Measurements from ENCODE around the gene WFS1.

WFS1 gene

DNA sequence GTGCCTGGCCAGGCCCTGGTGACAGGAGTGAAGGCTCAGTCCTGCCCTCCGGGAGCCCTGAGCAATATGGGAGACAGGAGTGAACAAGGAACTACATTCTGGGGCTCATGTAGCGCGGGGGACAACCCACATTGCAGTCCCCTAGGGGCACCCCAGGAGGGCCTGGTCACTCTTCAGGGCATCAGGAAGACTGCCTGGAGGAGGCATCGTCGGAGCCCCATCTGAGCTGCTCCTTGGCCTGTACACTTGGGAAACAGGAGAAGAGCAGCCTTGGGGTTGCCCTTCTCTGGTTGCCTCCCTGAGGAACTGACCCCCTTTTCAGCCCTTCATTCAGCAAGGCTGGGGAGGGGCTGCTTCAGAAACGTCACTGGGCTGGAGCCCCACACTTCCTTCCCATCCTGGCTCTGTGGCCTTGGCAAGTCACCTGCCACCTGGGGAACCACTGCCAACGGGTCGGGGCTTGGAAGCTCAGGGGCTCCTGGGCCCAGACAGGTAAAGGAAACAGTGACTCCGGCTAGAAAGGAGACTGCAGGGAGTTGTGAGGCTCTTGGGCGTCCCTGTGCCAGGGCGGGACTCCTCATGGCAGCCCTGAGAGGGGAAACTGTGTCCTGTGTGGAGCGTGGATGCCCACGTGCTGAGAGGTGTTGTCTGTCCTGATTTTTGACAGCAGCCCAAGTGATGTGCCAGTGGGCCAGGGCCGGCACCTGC is 10.1 kb downstream of the WFS1 start:
- no peak for DNase-seq (ENCODE audit: low read depth in 2 of 2)

DNA sequence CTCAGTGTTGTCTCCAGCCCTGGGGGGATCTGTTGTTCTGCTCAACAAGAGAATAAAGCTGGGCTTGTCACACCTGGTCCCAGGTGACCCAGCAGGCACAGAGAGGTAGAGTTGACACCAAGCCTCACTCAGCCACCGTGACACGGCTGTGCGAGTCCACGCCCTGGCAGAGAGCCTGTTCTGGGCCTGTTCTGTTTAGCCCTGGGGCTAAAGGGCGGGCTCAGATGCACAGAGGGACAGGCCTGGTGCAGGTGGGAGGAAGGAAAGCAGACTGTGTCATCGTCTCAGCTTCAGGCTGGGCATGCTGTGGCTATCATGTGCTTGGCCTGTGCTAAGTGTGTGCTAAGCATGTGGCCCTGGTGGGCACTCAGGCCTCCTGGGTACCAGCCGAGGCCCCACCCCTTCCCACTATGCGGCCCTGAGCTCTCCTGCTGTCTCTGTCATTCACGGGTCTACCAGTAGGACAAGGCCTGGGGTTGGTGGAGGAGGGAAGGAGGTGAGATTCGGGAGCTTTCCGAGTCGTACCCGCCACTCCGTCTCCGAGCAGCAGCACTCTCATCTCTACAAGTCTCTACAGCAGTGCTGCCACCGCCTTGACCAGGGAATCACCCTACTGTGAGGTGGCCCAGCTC is 10.8 kb downstream of the WFS1 start:
- DNase-seq (ENCODE audit: low read depth in 2 of 2) = no peak

DNA sequence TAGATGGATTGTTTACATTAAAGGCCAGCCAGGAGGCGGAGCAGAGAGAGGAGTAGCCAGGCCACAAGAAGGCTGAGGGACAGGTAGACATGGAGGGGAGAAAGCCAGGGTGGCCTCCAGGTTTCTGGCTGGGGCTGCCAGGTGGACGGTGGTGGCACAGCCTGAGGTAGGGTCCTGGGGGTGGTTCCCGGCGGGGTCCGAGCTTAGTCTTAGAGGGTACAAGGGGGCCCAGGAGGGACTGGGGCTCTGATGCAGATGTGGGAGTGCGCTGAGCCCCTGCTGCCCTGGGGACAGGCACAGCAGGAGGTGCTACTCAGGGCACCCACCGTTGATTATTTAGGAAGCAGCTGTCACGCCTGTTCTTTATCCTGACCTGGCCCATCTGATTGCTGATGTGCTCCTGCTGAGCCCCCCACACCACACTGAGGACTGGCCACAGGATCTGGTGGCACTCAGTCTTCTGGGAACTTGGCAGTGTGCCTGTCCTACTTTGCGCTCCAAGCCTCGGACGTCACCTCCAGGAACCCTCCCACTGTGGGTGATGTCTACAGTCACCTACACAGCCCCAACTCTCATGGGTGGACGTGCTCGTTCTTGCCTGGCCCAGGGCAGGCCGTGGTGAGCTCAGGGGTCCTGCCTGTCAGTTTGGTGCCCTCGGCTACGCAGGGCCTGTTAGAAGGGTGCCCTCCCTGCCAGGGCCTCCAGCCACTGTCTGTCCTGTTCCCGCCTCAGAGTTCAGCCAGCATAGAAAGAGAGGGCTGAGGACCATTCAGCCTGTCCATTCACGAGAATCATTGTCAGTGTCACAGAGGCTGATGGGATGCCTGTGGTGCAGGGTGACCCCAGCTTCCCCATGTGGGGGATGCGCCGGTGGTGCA is 12.0 kb downstream of the WFS1 start:
- no peak for DNase-seq (ENCODE audit: low read depth in 2 of 2)

DNA sequence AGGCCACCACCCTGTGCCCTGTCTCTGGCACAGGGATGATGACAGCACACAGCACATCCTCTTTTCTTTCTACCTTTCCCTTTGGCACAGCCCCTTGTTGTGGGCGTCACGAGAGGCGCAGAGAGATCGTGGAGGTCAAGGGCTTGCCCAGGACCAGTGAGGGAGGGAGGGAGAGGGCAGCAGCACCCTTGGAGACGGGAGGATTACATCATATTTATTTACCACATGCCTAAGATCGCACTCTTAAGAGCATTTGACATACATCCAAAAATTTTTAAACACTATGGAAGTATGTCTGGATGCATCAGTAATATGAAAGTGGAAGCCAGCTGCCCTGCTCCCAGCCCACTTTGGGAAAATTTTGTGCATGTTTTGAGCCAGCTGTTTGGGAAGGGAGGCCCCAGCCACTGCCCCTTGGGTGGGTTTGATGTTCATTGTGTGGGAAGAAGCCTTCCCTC is 12.7 kb downstream of the WFS1 start:
- DNase-seq (ENCODE audit: low read depth in 2 of 2) = no peak

DNA sequence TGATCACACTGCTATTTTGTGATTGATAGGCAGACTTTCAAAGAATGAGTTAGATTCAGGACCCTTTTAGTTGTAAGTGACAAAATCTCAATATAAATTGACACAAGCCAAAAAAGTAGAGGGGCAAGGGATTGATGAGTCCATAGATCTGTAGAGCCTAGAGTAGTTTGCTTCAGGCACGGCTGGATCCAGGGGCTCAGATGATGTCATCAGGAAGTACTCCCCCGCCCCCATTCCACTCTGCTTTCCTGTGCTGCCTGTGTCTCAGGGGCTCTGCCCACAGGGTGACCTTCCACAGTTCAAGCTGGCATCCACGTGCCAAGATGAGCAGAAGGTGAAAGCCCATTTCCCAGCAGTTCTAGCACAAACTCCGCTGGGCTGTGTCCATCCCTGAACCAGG is 13.6 kb downstream of the WFS1 start:
- DNase-seq (ENCODE audit: low read depth in 2 of 2) = no peak

DNA sequence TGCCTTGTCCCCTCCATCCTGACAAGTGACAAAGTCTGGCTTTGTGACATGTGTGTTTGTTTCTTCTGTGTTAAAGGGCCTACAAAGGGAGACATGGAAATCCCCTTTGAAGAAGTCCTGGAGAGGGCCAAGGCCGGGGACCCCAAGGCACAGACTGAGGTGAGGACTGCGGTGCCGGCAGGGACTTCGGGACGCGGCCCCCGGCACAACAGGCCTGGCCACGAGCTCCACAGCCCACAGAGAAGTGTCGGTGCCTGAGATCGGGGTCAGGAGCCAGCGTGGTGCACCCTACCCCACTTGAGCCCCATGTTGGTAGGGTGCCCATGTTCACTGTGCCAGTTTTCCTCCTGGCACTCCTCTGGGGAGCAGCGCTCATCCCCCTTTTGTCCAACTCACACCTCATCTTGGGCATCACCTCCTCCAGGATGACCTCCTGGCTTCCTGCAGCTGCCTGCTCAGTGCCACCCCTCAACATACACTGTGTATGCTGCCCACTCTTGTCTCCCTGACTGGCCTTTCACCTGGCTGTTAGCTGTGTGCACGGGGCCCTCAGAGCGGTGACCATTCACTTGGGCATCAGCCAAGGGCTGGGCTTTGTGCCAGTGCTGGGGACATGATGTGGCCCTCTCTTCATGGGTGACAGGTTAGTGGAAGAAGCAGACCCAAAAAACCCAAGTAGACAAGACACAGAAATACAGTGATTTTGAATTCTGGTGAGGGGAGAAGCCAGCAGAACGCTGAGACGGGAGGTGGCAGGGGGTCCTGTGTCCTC is 17.6 kb downstream of the WFS1 start:
- DNase-seq (ENCODE audit: low read depth in 2 of 2) = no peak

DNA sequence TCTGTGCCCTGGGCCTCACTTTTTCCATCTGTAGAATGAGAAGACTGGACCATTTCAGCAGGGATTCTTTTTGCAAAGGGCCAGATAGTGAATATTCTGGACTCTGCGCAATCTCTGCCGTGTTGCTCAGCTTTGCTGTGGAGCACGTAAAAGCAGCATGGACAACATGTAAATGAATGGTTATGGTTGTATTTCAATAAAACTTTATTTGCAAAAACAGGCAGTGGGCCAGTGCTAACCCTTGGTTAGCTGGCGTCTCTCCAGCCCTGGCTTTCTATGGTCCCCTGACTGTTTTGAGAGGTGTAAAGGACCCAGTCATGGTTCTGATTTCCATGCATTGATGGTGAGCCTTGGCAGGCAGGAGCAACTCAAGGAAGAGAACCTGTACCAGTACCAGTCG is 18.7 kb downstream of the WFS1 start:
- DNase-seq (ENCODE audit: low read depth in 2 of 2) = no peak

DNA sequence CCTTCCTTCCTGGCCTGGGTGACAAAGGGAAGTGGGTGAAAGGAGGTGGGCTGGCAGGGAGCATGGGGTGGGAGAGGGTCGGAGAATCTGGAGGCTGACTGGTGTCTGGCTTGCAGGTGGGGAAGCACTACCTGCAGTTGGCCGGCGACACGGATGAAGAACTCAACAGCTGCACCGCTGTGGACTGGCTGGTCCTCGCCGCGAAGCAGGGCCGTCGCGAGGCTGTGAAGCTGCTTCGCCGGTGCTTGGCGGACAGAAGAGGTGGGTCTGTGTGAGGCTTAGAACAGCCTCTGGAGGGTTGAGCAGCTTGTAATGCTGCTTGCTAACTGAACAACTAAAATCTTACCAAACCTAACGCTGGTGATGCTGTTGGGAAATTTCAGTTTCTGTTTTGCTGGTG is 19.2 kb downstream of the WFS1 start:
- no peak for DNase-seq (ENCODE audit: low read depth in 2 of 2)

DNA sequence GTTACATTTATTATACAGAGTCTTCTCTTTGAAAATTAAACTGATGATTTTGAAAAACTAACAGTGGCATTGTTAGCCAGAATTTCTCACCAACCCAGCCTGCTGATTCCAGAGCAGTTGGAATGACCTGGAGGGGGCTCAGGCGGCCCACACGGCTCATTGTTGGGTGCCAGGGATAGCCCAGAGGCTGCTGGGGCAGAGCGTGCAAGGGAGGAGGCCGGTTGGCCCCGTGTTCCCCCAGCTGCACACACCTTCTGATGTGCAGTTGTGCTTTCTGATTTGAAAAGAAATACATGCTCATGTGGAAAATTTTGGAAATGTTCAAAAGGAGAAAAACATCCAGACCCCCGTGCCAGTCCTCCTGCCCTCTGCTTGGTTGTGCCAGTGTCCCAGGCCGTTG is 20.6 kb downstream of the WFS1 start:
- no peak for DNase-seq (ENCODE audit: low read depth in 2 of 2)

DNA sequence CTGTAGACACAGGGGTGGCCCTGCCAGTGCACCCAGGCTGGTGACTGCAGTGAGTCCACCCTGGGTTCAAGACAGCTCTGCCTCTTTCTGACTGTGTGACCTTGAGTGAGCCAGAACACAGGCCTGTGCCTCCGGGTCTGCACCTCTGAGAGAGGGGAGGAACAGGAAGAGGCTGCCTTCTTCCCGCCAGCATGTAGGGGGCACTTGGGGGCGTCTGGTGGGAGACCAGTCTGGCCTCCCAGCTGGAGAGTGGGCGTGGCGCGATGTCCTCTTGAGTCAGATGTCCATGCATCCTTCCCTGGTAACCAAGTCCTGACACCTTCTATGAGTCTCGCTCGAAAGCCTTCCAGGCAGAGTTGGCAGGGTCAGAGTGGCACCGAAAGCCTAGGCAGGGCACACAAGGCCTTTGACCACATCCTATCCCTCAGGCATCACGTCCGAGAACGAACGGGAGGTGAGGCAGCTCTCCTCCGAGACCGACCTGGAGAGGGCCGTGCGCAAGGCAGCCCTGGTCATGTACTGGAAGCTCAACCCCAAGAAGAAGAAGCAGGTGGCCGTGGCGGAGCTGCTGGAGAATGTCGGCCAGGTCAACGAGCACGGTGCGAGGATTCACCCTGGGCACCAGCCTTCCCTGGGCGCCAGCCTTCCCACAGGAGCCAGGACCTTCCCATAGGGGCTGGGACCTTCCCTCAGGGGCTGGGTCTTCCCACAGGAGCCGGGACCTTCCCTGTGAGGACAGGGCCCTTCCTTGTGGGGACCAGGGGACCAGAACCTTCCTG is 21.3 kb downstream of the WFS1 start:
- no peak for DNase-seq (ENCODE audit: low read depth in 2 of 2)

DNA sequence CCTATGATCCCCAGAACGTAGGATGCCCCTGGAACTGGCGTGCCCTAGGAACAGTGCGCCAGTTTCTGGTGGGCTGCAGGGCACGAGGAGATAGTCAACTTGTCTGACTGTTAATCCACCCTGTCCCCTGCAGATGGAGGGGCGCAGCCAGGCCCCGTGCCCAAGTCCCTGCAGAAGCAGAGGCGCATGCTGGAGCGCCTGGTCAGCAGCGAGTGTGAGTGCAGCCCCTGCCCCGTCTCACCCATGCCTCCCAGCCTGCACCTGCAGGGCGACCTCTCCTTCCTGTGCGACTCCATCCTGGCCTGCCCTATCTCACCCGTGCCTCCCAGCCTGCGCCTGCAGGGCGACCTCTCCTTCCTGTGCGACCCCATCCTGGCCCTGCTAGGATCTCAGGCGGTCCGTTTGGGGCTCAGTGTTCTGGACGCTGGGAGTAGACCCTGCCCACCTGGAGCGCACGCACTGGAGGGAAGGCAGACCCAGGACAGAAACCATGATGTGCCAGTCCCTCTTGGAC is 22.2 kb downstream of the WFS1 start:
- no peak for DNase-seq (ENCODE audit: low read depth in 2 of 2)

DNA sequence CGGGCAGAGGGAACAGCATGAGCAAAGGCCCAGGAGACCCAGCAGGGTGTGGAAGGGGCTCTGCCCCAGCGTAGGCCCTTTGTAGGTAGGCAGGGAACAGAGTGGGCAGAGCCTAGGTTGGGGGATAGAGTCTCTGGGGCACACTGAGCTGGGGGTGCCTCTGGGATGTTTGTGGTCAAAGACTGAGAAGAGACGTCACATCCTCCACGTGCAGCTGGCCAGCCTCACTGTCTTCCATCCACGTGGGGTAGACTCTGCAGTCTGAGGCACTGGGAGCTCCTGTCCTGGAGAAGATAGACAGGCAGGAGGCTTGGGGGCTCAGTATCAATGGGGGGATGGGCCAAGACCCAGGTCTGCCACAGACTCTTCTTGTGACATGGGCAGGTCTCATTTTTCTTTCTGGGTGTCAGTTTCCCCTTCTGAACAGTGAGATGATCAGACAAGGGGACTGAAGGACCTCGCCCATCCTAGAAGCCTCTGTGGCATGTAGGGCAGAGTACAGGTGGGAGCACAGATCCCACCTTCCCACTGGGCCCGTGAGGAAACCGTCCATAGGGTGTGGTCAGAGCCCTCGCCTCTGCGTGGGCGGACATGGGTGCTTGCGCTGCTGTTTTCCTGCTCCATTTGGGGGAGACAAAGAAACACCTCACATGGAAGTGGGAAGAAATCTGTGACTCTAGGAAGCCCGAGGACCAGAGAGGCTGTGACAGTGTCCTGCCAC is 22.9 kb downstream of the WFS1 start:
- DNase-seq (ENCODE audit: low read depth in 2 of 2) = no peak

DNA sequence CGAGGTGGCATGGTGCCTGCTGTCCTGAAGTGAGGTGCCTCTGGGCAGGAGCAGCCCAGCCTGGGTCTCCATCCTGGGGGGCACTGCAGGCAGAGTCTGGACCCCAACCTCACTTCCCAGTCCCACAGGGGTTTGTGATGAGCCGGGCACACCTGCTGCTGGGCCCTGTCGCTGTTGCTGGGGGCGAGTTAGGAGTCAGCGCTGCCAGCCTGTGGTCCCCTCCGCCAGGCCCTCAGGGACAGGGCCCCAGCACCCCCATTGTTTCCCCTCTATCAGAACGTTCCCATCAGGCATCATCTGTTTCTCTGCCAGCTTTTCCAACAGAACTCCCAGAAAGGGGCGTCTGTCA is 23.4 kb downstream of the WFS1 start:
- DNase-seq (ENCODE audit: low read depth in 2 of 2) = no peak

DNA sequence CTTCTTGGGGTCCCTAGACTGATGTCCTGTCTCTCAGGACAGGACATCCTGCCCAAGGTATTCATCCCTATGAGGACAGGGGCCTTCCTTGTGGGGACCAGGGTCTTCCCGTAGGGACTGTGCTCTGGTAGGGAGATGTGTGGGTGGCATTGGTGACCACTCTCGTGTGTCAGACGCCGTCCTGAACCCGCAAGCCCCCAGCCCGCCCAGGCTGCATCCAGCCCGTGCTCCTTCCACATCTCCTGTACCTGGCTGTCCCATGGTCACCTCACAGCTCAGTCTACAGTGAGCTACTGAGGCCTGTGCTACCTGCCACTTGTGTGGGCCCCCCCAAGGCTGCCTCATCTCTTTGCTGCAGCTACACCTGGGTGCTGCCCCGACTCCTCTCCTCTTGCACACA is 24.0 kb downstream of the WFS1 start:
- DNase-seq (ENCODE audit: low read depth in 2 of 2) = no peak

DNA sequence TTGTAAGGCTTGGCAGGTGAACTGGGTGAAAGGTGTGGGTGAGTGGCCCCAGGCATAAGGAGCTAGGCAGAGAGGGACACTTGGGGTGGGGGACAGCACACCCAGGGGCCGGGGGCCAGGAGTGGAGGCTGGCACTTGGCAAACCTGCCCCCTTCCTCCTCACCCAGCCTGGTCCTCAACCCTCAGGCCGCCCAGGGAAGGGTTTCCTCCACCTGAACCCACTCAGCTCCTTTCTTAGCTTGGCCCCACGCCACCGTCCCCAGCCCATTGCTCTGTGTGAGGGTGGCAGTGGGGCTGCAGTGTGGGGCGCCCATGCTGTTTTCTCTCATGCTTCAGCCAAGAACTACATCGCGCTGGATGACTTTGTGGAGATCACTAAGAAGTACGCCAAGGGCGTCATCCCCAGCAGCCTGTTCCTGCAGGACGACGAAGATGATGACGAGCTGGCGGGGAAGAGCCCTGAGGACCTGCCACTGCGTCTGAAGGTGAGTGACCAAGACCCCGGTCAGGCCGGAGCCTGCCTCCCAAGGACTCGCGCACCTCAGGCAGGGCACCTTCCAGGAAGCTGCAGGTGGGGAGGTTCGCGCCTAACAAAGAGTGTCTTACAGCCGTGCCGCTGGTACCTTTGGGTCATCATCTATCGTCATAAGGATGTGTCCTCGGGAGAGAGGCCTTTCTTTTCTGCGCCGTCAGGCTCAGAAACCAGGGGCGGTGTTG is 25.2 kb downstream of the WFS1 start:
- no peak for DNase-seq (ENCODE audit: low read depth in 2 of 2)

DNA sequence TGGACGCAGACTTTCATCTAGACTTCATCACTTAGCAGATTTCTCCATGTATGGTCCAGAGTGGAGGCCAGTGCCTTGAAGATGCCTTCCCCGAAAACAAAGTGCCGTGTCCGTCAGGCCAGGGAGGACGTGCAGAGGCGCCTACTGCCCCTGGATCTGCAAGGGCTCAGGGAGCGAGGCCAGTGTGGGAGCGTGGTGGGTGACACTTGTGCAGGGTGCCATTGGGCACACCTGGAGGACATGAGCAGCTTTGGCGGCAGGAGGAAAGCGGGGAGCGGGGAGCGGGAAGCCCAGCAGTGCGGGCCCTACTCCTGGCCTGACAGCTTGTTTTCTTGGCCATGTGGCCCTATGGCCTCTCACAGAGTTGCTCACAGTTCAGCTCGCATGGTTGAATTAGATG is 25.8 kb downstream of the WFS1 start:
- no peak for DNase-seq (ENCODE audit: low read depth in 2 of 2)

DNA sequence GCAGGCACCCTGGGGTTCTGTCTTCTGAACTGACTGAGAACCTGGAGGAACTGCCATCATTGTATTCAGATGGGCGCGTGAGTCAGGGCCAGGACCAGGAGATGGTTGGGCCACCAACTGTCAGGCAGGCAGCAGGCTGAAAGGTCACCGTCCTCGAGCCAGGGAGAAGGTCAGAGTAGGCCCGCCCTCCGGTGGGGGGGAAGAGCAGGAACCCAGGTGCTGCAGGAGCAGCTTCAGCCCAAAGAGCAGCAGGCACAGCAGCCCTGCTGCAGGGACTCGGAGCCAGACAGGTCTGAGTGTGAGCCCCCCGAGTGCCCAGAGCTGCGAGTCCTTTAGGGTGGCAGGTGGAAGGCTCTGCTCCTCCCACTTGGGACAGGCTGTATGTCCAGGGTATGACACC is 26.4 kb downstream of the WFS1 start:
- no peak for DNase-seq (ENCODE audit: low read depth in 2 of 2)

DNA sequence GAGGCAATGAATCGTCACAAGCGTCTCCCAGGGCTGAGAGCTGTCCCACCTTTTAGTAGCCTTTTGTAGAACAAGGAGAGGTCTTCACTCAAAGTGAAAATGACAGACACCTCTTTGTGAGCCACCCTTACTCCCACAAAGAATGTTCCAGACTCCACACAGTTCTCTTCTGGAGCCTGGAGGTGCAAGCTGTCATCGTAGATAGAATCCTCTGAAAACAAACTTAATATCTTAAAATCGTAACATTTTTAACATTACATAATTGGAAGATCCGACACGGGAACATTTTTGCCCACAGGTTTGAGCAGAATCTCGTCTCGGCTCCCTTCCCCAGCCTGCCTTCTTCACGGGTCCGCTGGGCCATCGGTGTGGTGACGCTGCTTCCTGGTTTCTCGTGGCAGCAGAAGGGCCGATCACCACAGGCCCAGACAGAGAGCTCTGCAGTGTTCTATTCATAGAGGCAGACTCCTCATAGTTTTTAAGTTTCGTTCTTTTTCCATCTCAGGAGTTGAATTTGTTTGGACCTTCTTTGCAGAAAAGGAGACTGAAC is 27.7 kb downstream of the WFS1 start:
- DNase-seq (ENCODE audit: low read depth in 2 of 2) = no peak

DNA sequence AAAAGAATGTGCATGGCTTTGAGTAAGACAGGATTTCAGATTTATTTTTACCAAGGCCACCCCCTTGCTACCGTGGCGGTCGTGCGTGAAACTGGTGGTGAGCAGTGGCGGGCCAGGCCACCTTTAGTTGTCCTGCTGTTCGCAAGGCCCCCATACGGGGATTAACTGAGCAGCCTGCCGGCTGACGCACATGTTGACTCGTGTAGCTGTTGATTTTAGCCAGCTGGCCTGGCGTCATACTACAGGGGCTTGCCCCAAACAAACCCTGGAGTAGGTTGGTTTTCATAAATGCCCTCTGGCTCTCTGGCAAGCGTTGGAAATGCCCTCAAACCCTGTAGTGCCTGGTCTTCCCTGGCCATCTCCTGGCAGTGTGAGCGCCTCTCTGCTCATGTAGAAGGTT is 28.4 kb downstream of the WFS1 start:
- DNase-seq (ENCODE audit: low read depth in 2 of 2) = no peak

DNA sequence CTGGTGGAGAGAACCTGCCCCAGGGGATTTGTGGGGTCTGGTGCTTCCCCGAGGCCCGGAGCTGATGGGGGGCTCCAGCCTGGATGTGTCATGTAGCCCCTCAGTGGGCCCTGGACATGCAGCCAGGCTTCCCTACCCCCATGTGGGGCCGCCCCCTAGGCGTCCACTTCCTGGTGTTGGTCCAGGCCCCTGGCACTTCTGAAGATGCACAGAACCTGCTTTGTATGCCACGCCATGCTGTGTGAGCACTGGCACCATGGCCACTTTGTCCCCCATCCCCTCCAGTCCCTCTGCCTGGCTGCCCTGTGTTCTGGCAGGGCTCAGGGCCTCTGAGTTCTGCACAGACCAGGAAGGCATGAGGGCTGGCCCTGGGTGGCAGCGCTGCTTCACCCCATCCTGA is 29.2 kb downstream of the WFS1 start:
- no peak for DNase-seq (ENCODE audit: low read depth in 2 of 2)

Measured in stimulated activated CD4-positive, alpha-beta T cell treated with anti-CD3 and anti-CD28 coated beads, Interleukin-12 subunit alpha, Interleukin-12 subunit beta, amount 100 ng/mL, for 24 hours (primary cell).